SU-DHL-6 (cell line): Measurements from ENCODE around the gene RAI14.
"Not testable (repeated sequence)": the region's sequence is repeated elsewhere in the genome, so short reads cannot be mapped to it uniquely, and the experiment has no call there.

Experiments used
- H2AFZ ChIP-seq: fragments of 200-600 bp; sonication (generic); 2 replicates; pipeline ENCODE4 v1.6.1; 2014; ENCODE audit warnings: low read depth, mild to moderate bottlenecking, moderate library complexity, mixed read lengths, antibody characterized with exemption, low read length; ENCODE audit not compliant: severe bottlenecking
- H3F3A ChIP-seq: fragments of 200-600 bp; shearing (Covaris generic); 2 replicates; pipeline ENCODE4 v1.6.0; 2016; ENCODE audit warnings: antibody characterized with exemption, mild to moderate bottlenecking; ENCODE audit not compliant: insufficient read depth
- H3K27ac ChIP-seq: fragments of 200-600 bp; sonication (generic); 2 replicates; pipeline ENCODE4 v1.5.1; 2016; ENCODE audit warnings: low read depth, mild to moderate bottlenecking, low read length, moderate library complexity, mixed read lengths
- H3K27me3 ChIP-seq: fragments of 200-600 bp; sonication (generic), shearing (Covaris generic); 2 replicates; pipeline ENCODE4 v1.6.0; 2014; ENCODE audit warnings: mild to moderate bottlenecking, low read length
- H3K36me3 ChIP-seq: fragments of 200-600 bp; sonication (generic); 2 replicates; pipeline ENCODE4 v1.6.1; 2014; ENCODE audit warnings: mild to moderate bottlenecking, low read length, mixed read lengths
- H3K4me2 ChIP-seq: fragments of 300-600, 200-600 bp; shearing (Covaris generic), sonication (generic); 2 replicates; pipeline ENCODE4 v1.6.0; 2014; ENCODE audit warnings: low read length, low read depth, mild to moderate bottlenecking; ENCODE audit not compliant: poor library complexity, severe bottlenecking
- H3K4me3 ChIP-seq: fragments of 200-600 bp; sonication (generic); 2 replicates; pipeline ENCODE4 v1.5.1; 2014; ENCODE audit warnings: antibody characterized with exemption, low read length, mild to moderate bottlenecking, mixed read lengths; ENCODE audit not compliant: insufficient read depth, poor library complexity, severe bottlenecking
- H3K79me2 ChIP-seq: fragments of 200-600 bp; sonication (generic); 2 replicates; pipeline ENCODE4 v1.6.1; 2014; ENCODE audit warnings: mild to moderate bottlenecking, low read length, moderate library complexity; ENCODE audit not compliant: insufficient read depth
- H3K9ac ChIP-seq: fragments of 200-600 bp; sonication (generic); 2 replicates; pipeline ENCODE4 v1.7.0; 2014; ENCODE audit warnings: mild to moderate bottlenecking, low read length
- H3K9me2 ChIP-seq: fragments of 200-600 bp; sonication (generic); replicated peaks from 2 replicates; pipeline ENCODE4 v1.6.1; 2014; ENCODE audit warnings: low read length; ENCODE audit not compliant: insufficient read depth
- H3K9me3 ChIP-seq: fragments of 200-600 bp; sonication (generic); 2 replicates; pipeline ENCODE4 v1.6.1; 2014; ENCODE audit warnings: low read length, mixed read lengths; ENCODE audit not compliant: insufficient read depth
- H4K20me1 ChIP-seq: fragments of 200-600 bp; sonication (generic); 2 replicates; pipeline ENCODE4 v1.6.1; 2014; ENCODE audit warnings: low read depth, mild to moderate bottlenecking, antibody characterized with exemption, low read length, moderate library complexity, mixed read lengths
- CTCF ChIP-seq: fragments of 200-600 bp; sonication (generic); IDR thresholded peaks from one replicate; pipeline ENCODE4 v1.5.1; 2017; ENCODE audit warnings: antibody characterized with exemption, mild to moderate bottlenecking, low read length, moderate library complexity; ENCODE audit not compliant: insufficient read depth, poor library complexity, severe bottlenecking
- EZH2phosphoT487 ChIP-seq: fragments of 200-600 bp; sonication (generic), shearing (Covaris generic); conservative IDR thresholded peaks from 2 replicates; pipeline ENCODE4 v1.6.1; 2018; ENCODE audit warnings: mild to moderate bottlenecking, antibody characterized with exemption, low read length, moderate library complexity, mixed read lengths

Gene RAI14

GRCh38 chr5:34822956-34823715 is 167.0 kb downstream of the RAI14 start:
- no peak overlapping the region for H3K4me3 ChIP-seq
- H4K20me1 ChIP-seq = no peaks in the 10 kb centered on the region
- H3F3A ChIP-seq = no peaks in the 10 kb centered on the region
- no peaks in the 10 kb centered on the region for H3K79me2 ChIP-seq
- H3K9me2 ChIP-seq = no peaks in the 10 kb centered on the region
- H2AFZ ChIP-seq = no peak overlapping the region
- H3K4me2 ChIP-seq = no peak overlapping the region
- no peaks in the 10 kb centered on the region for H3K27me3 ChIP-seq
- H3K9ac ChIP-seq = no peak overlapping the region
- no peaks in the 10 kb centered on the region for H3K9me3 ChIP-seq
- TF ChIP-seq EZH2phosphoT487 (no peak), CTCF (no peak)
- no peak overlapping the region for H3K27ac ChIP-seq
- H3K36me3 ChIP-seq = no peaks in the 10 kb centered on the region

DNA sequence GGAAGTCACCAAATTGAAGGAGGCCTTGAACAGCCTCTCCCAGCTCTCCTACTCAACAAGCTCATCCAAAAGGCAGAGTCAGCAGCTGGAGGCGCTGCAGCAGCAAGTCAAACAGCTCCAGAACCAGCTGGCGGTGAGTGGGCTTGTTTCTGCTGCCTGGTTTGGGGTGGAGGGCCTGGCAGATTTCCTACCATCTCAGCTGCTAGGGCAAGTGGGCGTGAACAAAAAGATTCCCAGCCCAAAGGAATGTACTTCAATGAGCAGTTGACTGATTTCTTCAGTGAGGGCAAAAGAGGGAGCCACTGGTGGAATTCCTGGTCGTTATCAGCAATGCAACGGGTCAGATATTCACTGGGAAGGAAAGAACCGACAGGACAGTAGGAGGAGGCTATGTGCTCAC is 170.2 kb downstream of the RAI14 start:
- no peak overlapping the region for H3K4me3 ChIP-seq
- H3K9me2 ChIP-seq = no peaks in the 10 kb centered on the region
- no peaks in the 10 kb centered on the region for H3K79me2 ChIP-seq
- no peak overlapping the region for H3K4me2 ChIP-seq
- H3F3A ChIP-seq = no peaks in the 10 kb centered on the region
- no peak overlapping the region for H2AFZ ChIP-seq
- no peaks in the 10 kb centered on the region for H3K9me3 ChIP-seq
- no peaks in the 10 kb centered on the region for H3K27me3 ChIP-seq
- H4K20me1 ChIP-seq = no peaks in the 10 kb centered on the region
- no peak overlapping the region for H3K9ac ChIP-seq
- no peaks in the 10 kb centered on the region for H3K36me3 ChIP-seq
- no peak overlapping the region for H3K27ac ChIP-seq
- TF ChIP-seq EZH2phosphoT487 (no peak), CTCF (no peak)

DNA sequence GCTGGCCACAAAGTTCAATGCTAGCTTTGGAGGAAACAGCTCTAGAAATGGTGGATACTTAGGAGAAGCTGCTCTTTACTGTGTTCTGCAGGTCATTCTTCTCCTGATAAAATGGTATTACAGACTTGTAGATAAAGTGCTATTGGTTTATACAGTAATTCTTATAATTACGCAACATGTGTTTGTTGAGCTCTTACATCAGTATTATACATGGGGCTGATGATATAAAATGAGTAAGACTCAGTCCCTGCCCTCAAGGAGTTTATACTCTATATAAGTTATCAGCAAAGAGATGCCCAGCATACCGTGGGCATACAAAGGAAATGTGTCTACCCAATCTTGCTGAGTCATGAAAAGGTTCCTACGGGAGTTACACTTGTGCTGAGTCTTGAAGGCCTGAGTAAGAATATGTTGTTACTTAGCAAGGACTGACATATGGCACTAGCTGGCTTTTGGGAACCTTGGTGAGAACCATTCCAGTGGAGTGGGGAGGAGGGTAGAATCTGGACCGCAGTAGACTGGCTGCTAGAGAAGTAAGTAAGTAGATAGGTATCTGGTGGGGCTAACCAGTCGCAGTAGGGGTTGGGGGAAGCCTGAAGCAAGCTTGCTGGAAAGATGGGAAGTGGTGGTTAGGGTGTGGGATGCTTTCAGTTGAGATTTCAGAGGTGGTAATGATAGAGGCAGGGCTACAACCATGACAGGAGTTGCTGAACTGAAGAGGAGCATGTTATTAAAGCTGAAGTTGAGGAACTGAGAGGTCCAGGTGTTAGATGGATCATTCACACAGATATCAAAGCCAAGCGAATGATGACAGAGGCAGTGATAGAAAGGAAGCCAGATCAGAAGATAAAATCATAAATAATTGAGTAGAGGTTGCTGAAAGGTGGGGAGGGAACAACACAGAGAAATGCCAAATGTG is 171.7 kb downstream of the RAI14 start:
- no peak overlapping the region for H3K4me2 ChIP-seq
- H3K36me3 ChIP-seq = no peaks in the 10 kb centered on the region
- H3F3A ChIP-seq = no peaks in the 10 kb centered on the region

DNA sequence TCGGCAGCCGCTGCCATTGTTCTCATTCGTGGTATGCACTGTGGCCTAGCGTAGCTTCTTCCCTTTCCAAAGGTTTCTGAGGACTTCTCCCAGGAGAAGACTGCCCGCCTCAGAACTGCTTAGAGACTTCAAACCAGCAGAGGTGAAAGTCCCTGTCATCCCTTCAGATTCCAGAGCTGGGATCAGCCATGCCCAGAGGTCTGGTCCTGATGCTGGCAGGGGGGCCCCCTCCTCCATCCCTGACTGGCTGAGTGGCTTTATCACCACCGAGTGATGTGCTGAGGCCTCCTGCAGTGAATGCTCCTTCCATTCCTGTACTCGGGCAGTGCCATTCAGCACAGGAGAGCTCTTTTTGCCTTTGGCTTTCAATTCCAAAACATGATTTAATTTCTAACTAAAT is 174.7 kb downstream of the RAI14 start:
- not testable (repeated sequence) for H3K36me3 ChIP-seq, H3K9me3 ChIP-seq, H3K9me2 ChIP-seq, H3K79me2 ChIP-seq, H2AFZ ChIP-seq, H3K4me3 ChIP-seq, H3F3A ChIP-seq, H3K9ac ChIP-seq, H3K27ac ChIP-seq, H3K4me2 ChIP-seq, H4K20me1 ChIP-seq, H3K27me3 ChIP-seq

More for the DNA sequence above, 171.7 kb downstream of the RAI14 start:
- Histone ChIP-seq H3K27ac (no peak overlapping the region), H3K9me3 (no peaks in the 10 kb centered on the region), H3K79me2 (no peaks in the 10 kb centered on the region), H3K9ac (no peak overlapping the region), H3K27me3 (no peaks in the 10 kb centered on the region), H3K9me2 (no peaks in the 10 kb centered on the region), H2AFZ (no peak overlapping the region), H4K20me1 (no peaks in the 10 kb centered on the region), H3K4me3 (no peak overlapping the region)
- no peak for TF ChIP-seq CTCF
- TF ChIP-seq EZH2phosphoT487 = no peak
